ENCODE data around the gene PDE2A.

PDE2A gene

DNA sequence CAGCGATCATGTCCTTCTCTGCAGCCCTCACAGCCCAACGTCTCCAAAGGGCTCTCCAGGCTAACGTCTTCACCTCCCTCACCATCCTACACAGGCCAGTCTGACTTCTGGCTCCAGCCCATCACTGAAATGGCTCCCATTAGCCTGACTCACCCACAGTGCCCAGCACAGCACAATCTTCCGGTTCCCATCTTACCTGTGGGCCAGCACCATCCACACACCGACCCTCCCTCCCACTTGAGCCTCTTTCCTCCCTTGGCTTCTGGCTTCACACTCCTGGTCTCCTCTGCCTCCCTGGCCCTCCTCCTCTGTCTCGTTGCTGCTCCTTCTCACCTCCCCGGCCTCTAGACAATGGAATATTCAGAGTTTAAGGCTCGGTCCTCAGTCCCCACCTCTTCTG is 51.2 kb downstream of the PDE2A start:
- ATAC-seq, result no peak
- TF ChIP-seq, protein P1, sequence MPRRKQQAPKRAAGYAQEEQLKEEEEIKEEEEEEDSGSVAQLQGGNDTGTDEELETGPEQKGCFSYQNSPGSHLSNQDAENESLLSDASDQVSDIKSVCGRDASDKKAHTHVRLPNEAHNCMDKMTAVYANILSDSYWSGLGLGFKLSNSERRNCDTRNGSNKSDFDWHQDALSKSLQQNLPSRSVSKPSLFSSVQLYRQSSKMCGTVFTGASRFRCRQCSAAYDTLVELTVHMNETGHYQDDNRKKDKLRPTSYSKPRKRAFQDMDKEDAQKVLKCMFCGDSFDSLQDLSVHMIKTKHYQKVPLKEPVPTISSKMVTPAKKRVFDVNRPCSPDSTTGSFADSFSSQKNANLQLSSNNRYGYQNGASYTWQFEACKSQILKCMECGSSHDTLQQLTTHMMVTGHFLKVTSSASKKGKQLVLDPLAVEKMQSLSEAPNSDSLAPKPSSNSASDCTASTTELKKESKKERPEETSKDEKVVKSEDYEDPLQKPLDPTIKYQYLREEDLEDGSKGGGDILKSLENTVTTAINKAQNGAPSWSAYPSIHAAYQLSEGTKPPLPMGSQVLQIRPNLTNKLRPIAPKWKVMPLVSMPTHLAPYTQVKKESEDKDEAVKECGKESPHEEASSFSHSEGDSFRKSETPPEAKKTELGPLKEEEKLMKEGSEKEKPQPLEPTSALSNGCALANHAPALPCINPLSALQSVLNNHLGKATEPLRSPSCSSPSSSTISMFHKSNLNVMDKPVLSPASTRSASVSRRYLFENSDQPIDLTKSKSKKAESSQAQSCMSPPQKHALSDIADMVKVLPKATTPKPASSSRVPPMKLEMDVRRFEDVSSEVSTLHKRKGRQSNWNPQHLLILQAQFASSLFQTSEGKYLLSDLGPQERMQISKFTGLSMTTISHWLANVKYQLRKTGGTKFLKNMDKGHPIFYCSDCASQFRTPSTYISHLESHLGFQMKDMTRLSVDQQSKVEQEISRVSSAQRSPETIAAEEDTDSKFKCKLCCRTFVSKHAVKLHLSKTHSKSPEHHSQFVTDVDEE (CRISPR knock-in tag; IDR thresholded peaks at IDR 0.05), result no peak
- TF ChIP-seq BACH2 (CRISPR knock-in tag; IDR thresholded peaks at IDR 0.05; ENCODE audit: borderline replicate concordance) (no peak), PPARA (CRISPR knock-in tag; IDR thresholded peaks at IDR 0.05; ENCODE audit: borderline replicate concordance) (no peak), ESRRG (CRISPR knock-in tag; IDR thresholded peaks at IDR 0.05) (no peak), SNAI2 (CRISPR knock-in tag; IDR thresholded peaks at IDR 0.05) (no peak), OSR1 (CRISPR knock-in tag; IDR thresholded peaks at IDR 0.05) (no peak), TCF4 (CRISPR knock-in tag; IDR thresholded peaks at IDR 0.05; ENCODE audit: borderline replicate concordance) (no peak), RARB (CRISPR knock-in tag; IDR thresholded peaks at IDR 0.05) (no peak)
- TF ChIP-seq, protein P2, sequence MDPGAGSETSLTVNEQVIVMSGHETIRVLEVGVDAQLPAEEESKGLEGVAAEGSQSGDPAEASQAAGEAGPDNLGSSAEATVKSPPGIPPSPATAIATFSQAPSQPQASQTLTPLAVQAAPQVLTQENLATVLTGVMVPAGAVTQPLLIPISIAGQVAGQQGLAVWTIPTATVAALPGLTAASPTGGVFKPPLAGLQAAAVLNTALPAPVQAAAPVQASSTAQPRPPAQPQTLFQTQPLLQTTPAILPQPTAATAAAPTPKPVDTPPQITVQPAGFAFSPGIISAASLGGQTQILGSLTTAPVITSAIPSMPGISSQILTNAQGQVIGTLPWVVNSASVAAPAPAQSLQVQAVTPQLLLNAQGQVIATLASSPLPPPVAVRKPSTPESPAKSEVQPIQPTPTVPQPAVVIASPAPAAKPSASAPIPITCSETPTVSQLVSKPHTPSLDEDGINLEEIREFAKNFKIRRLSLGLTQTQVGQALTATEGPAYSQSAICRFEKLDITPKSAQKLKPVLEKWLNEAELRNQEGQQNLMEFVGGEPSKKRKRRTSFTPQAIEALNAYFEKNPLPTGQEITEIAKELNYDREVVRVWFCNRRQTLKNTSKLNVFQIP (CRISPR knock-in tag; IDR thresholded peaks at IDR 0.05; ENCODE audit: borderline replicate concordance, low read depth), result no peak
- TF ChIP-seq, protein P3, sequence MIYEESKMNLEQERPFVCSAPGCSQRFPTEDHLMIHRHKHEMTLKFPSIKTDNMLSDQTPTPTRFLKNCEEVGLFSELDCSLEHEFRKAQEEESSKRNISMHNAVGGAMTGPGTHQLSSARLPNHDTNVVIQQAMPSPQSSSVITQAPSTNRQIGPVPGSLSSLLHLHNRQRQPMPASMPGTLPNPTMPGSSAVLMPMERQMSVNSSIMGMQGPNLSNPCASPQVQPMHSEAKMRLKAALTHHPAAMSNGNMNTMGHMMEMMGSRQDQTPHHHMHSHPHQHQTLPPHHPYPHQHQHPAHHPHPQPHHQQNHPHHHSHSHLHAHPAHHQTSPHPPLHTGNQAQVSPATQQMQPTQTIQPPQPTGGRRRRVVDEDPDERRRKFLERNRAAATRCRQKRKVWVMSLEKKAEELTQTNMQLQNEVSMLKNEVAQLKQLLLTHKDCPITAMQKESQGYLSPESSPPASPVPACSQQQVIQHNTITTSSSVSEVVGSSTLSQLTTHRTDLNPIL (CRISPR knock-in tag; IDR thresholded peaks at IDR 0.05; ENCODE audit: low read depth), result no peak

DNA sequence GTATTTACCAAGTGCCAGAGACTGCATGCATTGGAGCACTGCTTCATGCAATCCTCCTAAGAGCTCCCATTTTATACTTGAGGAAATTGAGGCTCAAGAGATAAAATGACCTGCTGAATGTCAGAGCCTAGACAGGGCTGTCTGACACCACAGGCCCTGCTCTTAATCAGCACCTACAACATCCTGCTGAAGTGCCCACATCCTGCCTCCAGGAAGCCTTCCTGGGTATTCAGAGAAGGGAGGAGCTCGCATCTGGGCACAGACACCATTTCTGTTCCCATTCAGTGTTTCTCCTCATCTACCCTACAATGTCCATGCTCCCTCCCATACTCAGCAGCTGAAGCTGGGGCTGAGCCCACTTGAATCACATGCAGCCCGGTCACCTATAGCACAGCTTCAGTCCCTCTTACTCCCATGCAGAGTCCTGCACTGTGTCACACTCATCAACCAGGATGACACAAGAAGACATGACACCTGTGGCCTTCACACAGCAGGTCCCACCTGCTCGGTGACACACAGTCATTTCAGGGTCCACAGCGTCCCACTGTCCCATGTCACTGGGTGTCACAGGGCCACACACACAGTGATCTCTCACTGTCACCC is 53.1 kb downstream of the PDE2A start:
- ATAC-seq, result no peak

DNA sequence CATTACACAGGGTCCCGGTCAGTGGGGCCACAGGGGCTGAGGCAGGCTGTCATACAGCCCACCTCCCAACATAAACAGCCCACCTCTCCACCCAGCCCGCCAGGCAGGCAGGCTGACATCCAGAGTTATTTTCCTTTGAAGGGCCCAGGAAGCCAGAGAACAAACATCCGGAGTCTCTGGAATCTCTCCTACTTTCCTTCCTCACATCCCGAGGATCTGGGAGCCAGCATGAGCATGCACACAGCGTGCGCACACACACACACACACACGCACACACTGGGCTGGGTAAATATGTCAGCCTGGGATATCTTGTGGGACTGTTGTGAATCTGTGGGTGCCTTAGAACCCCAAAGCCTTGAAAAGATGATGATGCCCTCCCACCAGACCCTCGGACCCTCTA is 55.4 kb downstream of the PDE2A start:
- no peak for ATAC-seq
- TF ChIP-seq, protein P1 (CRISPR knock-in tag; IDR thresholded peaks at IDR 0.05), result no peak
- no peak for TF ChIP-seq OSR1 (CRISPR knock-in tag; IDR thresholded peaks at IDR 0.05)
- TF ChIP-seq ARNTL (CRISPR knock-in tag; IDR thresholded peaks at IDR 0.05; ENCODE audit: borderline replicate concordance, low read depth), result no peak
- TF ChIP-seq, protein P4, sequence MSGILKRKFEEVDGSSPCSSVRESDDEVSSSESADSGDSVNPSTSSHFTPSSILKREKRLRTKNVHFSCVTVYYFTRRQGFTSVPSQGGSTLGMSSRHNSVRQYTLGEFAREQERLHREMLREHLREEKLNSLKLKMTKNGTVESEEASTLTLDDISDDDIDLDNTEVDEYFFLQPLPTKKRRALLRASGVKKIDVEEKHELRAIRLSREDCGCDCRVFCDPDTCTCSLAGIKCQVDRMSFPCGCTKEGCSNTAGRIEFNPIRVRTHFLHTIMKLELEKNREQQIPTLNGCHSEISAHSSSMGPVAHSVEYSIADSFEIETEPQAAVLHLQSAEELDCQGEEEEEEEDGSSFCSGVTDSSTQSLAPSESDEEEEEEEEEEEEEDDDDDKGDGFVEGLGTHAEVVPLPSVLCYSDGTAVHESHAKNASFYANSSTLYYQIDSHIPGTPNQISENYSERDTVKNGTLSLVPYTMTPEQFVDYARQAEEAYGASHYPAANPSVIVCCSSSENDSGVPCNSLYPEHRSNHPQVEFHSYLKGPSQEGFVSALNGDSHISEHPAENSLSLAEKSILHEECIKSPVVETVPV (CRISPR knock-in tag; IDR thresholded peaks at IDR 0.05), result no peak
- TF ChIP-seq, protein P5, sequence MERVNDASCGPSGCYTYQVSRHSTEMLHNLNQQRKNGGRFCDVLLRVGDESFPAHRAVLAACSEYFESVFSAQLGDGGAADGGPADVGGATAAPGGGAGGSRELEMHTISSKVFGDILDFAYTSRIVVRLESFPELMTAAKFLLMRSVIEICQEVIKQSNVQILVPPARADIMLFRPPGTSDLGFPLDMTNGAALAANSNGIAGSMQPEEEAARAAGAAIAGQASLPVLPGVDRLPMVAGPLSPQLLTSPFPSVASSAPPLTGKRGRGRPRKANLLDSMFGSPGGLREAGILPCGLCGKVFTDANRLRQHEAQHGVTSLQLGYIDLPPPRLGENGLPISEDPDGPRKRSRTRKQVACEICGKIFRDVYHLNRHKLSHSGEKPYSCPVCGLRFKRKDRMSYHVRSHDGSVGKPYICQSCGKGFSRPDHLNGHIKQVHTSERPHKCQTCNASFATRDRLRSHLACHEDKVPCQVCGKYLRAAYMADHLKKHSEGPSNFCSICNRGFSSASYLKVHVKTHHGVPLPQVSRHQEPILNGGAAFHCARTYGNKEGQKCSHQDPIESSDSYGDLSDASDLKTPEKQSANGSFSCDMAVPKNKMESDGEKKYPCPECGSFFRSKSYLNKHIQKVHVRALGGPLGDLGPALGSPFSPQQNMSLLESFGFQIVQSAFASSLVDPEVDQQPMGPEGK (CRISPR knock-in tag; IDR thresholded peaks at IDR 0.05; ENCODE audit: borderline replicate concordance), result no peak
- no peak for TF ChIP-seq RARB (CRISPR knock-in tag; IDR thresholded peaks at IDR 0.05)
- TF ChIP-seq CSDC2 (CRISPR knock-in tag; IDR thresholded peaks at IDR 0.05), result no peak
- TF ChIP-seq TOX (CRISPR knock-in tag; IDR thresholded peaks at IDR 0.05; ENCODE audit: borderline replicate concordance), result no peak
- TF ChIP-seq, protein P2 (CRISPR knock-in tag; IDR thresholded peaks at IDR 0.05; ENCODE audit: borderline replicate concordance, low read depth), result no peak

More for the DNA sequence above, 53.1 kb downstream of the PDE2A start:
- TF ChIP-seq CSDC2 (CRISPR knock-in tag; IDR thresholded peaks at IDR 0.05), result no peak
- TF ChIP-seq ZC3H10 (CRISPR knock-in tag; IDR thresholded peaks at IDR 0.05), result no peak
- TF ChIP-seq ZNF565 (CRISPR knock-in tag; conservative IDR thresholded peaks at IDR 0.05; ENCODE audit: low read depth), result no peak
- TF ChIP-seq TCF4 (CRISPR knock-in tag; IDR thresholded peaks at IDR 0.05; ENCODE audit: borderline replicate concordance), result no peak
- TF ChIP-seq, protein P3 (CRISPR knock-in tag; IDR thresholded peaks at IDR 0.05; ENCODE audit: low read depth), result no peak
- TF ChIP-seq PPARA (CRISPR knock-in tag; IDR thresholded peaks at IDR 0.05; ENCODE audit: borderline replicate concordance), result no peak
- TF ChIP-seq, protein P4 (CRISPR knock-in tag; IDR thresholded peaks at IDR 0.05), result no peak

All from SK-N-SH treated with all-trans-retinoic acid at 6 μM for 48 hours (cell line).